Osteoblast (primary cell): ENCODE data around the gene ZEB2. TPM values are rescaled to one million over a fixed set of nuclear protein-coding genes. Genes with fewer than 3 reads are reported as not detected.
A peak's percentile ranks its signal among the peaks of the same experiment; 100 is the strongest.

Experiments used
- DNase-seq: peaks from one replicate; pipeline ENCODE4 v3.0.0; 2011; ENCODE audit warnings: low spot score, mixed read lengths; ENCODE audit not compliant: insufficient read length; ENCODE audit errors: missing footprints
- H2AFZ ChIP-seq: 2 replicates; pipeline ENCODE4 v1.6.0; 2011; ENCODE audit warnings: mild to moderate bottlenecking, low read length
- H3K27ac ChIP-seq: 2 replicates; pipeline ENCODE4 v1.5.1; 2011; ENCODE audit warnings: mild to moderate bottlenecking, low read depth, low read length, moderate library complexity
- H3K27me3 ChIP-seq: 2 replicates; pipeline ENCODE4 v1.6.0; 2012; ENCODE audit warnings: mild to moderate bottlenecking, control low read depth, inconsistent platforms, low read length, moderate library complexity; ENCODE audit not compliant: insufficient read depth
- H3K36me3 ChIP-seq: 2 replicates; pipeline ENCODE4 v1.5.1; 2011; ENCODE audit warnings: mild to moderate bottlenecking, low read length, control low read depth, moderate library complexity; ENCODE audit not compliant: insufficient read depth
- H3K4me1 ChIP-seq: 2 replicates; pipeline ENCODE4 v1.5.1; 2011; ENCODE audit warnings: mild to moderate bottlenecking, low read length, control low read depth, moderate library complexity; ENCODE audit not compliant: insufficient read depth
- H3K4me2 ChIP-seq: 2 replicates; pipeline ENCODE4 v1.6.0; 2011; ENCODE audit warnings: mild to moderate bottlenecking, low read length; ENCODE audit not compliant: insufficient read depth
- H3K4me3 ChIP-seq: fragments of 200-600 bp; sonication (generic); 3 replicates; pipeline ENCODE4 v1.5.1; 2012; ENCODE audit warnings: mild to moderate bottlenecking, low read length, inconsistent platforms; ENCODE audit not compliant: insufficient read depth
- H3K79me2 ChIP-seq: 2 replicates; pipeline ENCODE4 v1.6.0; 2012; ENCODE audit warnings: mild to moderate bottlenecking, low read length, control low read depth, inconsistent platforms; ENCODE audit not compliant: insufficient read depth
- H3K9me3 ChIP-seq: 2 replicates; pipeline ENCODE4 v1.5.1; 2011; ENCODE audit warnings: low read depth, low read length, control low read depth
- H4K20me1 ChIP-seq: 2 replicates; pipeline ENCODE4 v1.6.0; 2012; ENCODE audit warnings: mild to moderate bottlenecking, low read length, control low read depth; ENCODE audit not compliant: insufficient read depth
- CTCF ChIP-seq: IDR thresholded peaks from 2 replicates; pipeline ENCODE4 v1.5.1; 2011; ENCODE audit warnings: mild to moderate bottlenecking, low read depth, low read length, moderate library complexity; ENCODE audit errors: extremely low read depth
- total RNA-seq: library from RNA; depleted of rRNA; stranded (reverse); fragments of >200 nt; gene quantifications from 2 replicates; pipeline ENCODE4 v1.2.3, GENCODE V29; 2012

ZEB2 gene
- total RNA-seq, 1 donor, result 119 TPM

- H3K4me3 ChIP-seq, result no peak overlapping the region
- no peaks in the 10 kb centered on the region for H4K20me1 ChIP-seq
- no peaks in the 10 kb centered on the region for H3K36me3 ChIP-seq
- no peak overlapping the region for H3K27ac ChIP-seq
- H3K4me2 ChIP-seq, result no peak overlapping the region
- no peaks in the 10 kb centered on the region for H3K27me3 ChIP-seq
- peaks cover 33% of the 10 kb centered on the region for H3K4me1 ChIP-seq
- no peak for TF ChIP-seq CTCF
- no peak for DNase-seq
- no peak overlapping the region for H2AFZ ChIP-seq
- H3K9me3 ChIP-seq, result no peaks in the 10 kb centered on the region
- no peaks in the 10 kb centered on the region for H3K79me2 ChIP-seq
Measured at GRCh38 chr2:144361742-144362141, 158.2 kb downstream of the ZEB2 start.

GRCh38 chr2:144359684-144360083 is 160.2 kb downstream of the ZEB2 start:
- Histone ChIP-seq H3K27ac (peak overlapping the region; percentile 94), H3K9me3 (no peaks in the 10 kb centered on the region), H3K36me3 (no peaks in the 10 kb centered on the region), H4K20me1 (no peaks in the 10 kb centered on the region), H3K4me1 (peaks cover 31% of the 10 kb centered on the region), H3K79me2 (no peaks in the 10 kb centered on the region), H3K4me3 (no peak overlapping the region), H3K27me3 (no peaks in the 10 kb centered on the region), H2AFZ (peak overlapping the region; percentile 52), H3K4me2 (peak overlapping the region; percentile 61)
- no peak for TF ChIP-seq CTCF
- DNase-seq, result no peak

- H3K79me2 ChIP-seq, result no peaks in the 10 kb centered on the region
- H3K27me3 ChIP-seq, result no peaks in the 10 kb centered on the region
- H3K9me3 ChIP-seq, result no peaks in the 10 kb centered on the region
- H3K4me3 ChIP-seq, result peak overlapping the region; percentile 14
- H3K36me3 ChIP-seq, result no peaks in the 10 kb centered on the region
- DNase-seq, result peak; percentile 70
- H4K20me1 ChIP-seq, result no peaks in the 10 kb centered on the region
- peaks cover 31% of the 10 kb centered on the region for H3K4me1 ChIP-seq
- peak overlapping the region; percentile 52 for H2AFZ ChIP-seq
- peak overlapping the region; percentile 61 for H3K4me2 ChIP-seq
- peak overlapping the region; percentile 94 for H3K27ac ChIP-seq
- no peak for TF ChIP-seq CTCF
Measured at GRCh38 chr2:144358979-144359541, 160.9 kb downstream of the ZEB2 start.

GRCh38 chr2:144358374-144358964 is 161.4 kb downstream of the ZEB2 start:
- H3K27me3 ChIP-seq, result no peaks in the 10 kb centered on the region
- no peak for DNase-seq
- H3K4me2 ChIP-seq, result peak overlapping the region; percentile 61
- peak overlapping the region; percentile 94 for H3K27ac ChIP-seq
- H3K79me2 ChIP-seq, result no peaks in the 10 kb centered on the region
- peaks cover 31% of the 10 kb centered on the region for H3K4me1 ChIP-seq
- no peak for TF ChIP-seq CTCF
- no peak overlapping the region for H3K4me3 ChIP-seq
- peak overlapping the region; percentile 19 for H2AFZ ChIP-seq
- no peaks in the 10 kb centered on the region for H3K9me3 ChIP-seq
- H3K36me3 ChIP-seq, result no peaks in the 10 kb centered on the region
- no peaks in the 10 kb centered on the region for H4K20me1 ChIP-seq
